Caco-2 (cell line): Measurements from ENCODE around the gene CHST7. TPM values are rescaled to one million over a fixed set of nuclear protein-coding genes. Genes with fewer than 3 reads are reported as not detected.

ENCODE experiments used
- BruUV-seq: library from RNA; stranded (reverse); fragments of 400-500 nt; replicated peaks from 2 replicates; lab custom pipeline; 2021; lab: Mats Ljungman, UMichigan
- CTCF ChIA-PET: fragments of 300-600 bp; sonication (Branson Sonifier 250); formaldehyde crosslinking; loops from one replicate; lab custom pipeline; 2022; ENCODE audit warnings: antibody characterized with exemption; lab: Charles Lee
- POLR2A ChIA-PET: fragments of 300-600 bp; sonication (Branson Sonifier 250); formaldehyde crosslinking; loops from one replicate; lab custom pipeline; 2022; ENCODE audit warnings: antibody characterized with exemption; lab: Charles Lee
- DNase-seq, 2 experiments: peaks; one replicate each; pipeline versions ENCODE4 v3.0.0 to v3.0.0-alpha.2; 2020 to 2022
- H3K27me3 ChIP-seq: replicated peaks from 2 replicates; pipeline ENCODE4 v1.6.0; 2011; ENCODE audit warnings: low read length; ENCODE audit not compliant: control insufficient read depth, insufficient read depth
- H3K36me3 ChIP-seq: 2 replicates; pipeline ENCODE4 v1.5.1; 2011; ENCODE audit warnings: low read length; ENCODE audit not compliant: control insufficient read depth, insufficient read depth
- H3K4me1 ChIP-seq: fragments of 250-450 bp; sonication (Bioruptor Pico); 2 replicates; pipeline ENCODE4 v1.5.1; 2020; ENCODE audit warnings: mild to moderate bottlenecking
- H3K4me3 ChIP-seq: 2 replicates; pipeline ENCODE4 v1.5.1; 2011; ENCODE audit warnings: low read depth, mild to moderate bottlenecking, control low read depth, low read length
- H3K9me3 ChIP-seq: fragments of 250-450 bp; sonication (Bioruptor Pico); 2 replicates; pipeline ENCODE4 v1.5.1; 2020; ENCODE audit warnings: mild to moderate bottlenecking, moderate library complexity
- H3K27ac Mint-ChIP-seq: one replicate; pipeline ENCODE4 v1.8.0; 2022; ENCODE audit warnings: mixed read lengths; ENCODE audit not compliant: unreplicated experiment
- H3K27me3 Mint-ChIP-seq: one replicate; pipeline ENCODE4 v1.8.0; 2022; ENCODE audit warnings: mixed read lengths; ENCODE audit not compliant: insufficient read depth, unreplicated experiment
- H3K36me3 Mint-ChIP-seq: one replicate; pipeline ENCODE4 v1.8.0; 2022; ENCODE audit warnings: mild to moderate bottlenecking, mixed read lengths; ENCODE audit not compliant: insufficient read depth, unreplicated experiment
- H3K4me1 Mint-ChIP-seq: one replicate; pipeline ENCODE4 v1.8.0; 2022; ENCODE audit warnings: low read depth, mixed read lengths; ENCODE audit not compliant: unreplicated experiment
- H3K4me3 Mint-ChIP-seq: one replicate; pipeline ENCODE4 v1.8.0; 2022; ENCODE audit warnings: mild to moderate bottlenecking, moderate library complexity, mixed read lengths; ENCODE audit not compliant: unreplicated experiment
- H3K9me3 Mint-ChIP-seq: one replicate; pipeline ENCODE4 v1.8.0; 2022; ENCODE audit warnings: mixed read lengths; ENCODE audit not compliant: unreplicated experiment
- intact Hi-C: fragments of 100-400 bp; cut with micrococcal nuclease; formaldehyde crosslinking; loops from one replicate; pipeline ENCODE4 v1.10.0; 2022; ENCODE audit not compliant: unreplicated experiment
- total RNA-seq: library from RNA; stranded (reverse); gene quantifications from 2 replicates; pipeline ENCODE4 v1.2.3, GENCODE V29; 2022
- TF ChIP-seq, protein P1 (sequence below), 2 experiments: fragments of 200-600 bp in 1 of 2; IDR thresholded peaks; 1 replicate in 1 of 2; 2 replicates in 1 of 2; pipeline versions ENCODE4 v1.5.1 to v1.8.0; 2011 to 2022; ENCODE audit warnings: antibody characterized with exemption in 1 of 2, control low read depth in 1 of 2, inconsistent platforms in 1 of 2, low read depth in 1 of 2, low read length in 1 of 2, mild to moderate bottlenecking in 1 of 2, moderate library complexity in 1 of 2; ENCODE audit not compliant: insufficient read depth in 1 of 2, severe bottlenecking in 1 of 2, unreplicated experiment in 1 of 2

CHST7 gene
- total RNA-seq, 1 experiment from 2014 or later = 2.4 TPM

DNA sequence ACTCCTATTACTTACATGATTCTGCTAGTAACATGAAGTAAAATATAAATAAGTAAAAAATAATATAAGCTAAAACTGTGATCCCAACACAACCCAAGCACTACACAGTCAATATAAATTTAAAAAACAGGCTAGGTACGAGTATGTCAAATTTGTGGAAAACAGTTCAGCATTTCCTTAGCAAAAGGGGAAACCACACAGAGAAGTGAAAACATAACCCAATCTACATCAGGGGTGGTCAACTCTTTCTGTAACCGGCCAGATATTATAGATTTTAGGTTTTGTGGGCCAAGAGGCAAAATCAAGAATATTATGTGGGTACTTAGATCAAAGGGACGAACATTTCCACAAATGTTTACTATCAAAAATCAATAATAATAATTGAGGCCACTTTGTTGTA is 70.1 kb downstream of the CHST7 start:
- 0 out of 2 replicates have a peak, but pooled peaks cover 1% of the 10 kb centered on the region for H3K36me3 ChIP-seq
- Mint-ChIP-seq H3K27me3 (no peaks in the 10 kb centered on the region), H3K27ac (no peak overlapping the region), H3K36me3 (peaks cover 7% of the 10 kb centered on the region), H3K4me1 (no peaks in the 10 kb centered on the region), H3K9me3 (no peaks in the 10 kb centered on the region), H3K4me3 (no peak overlapping the region)
- ChIA-PET POLR2A (no interaction called here), CTCF (no interaction called here)
- intact Hi-C loops = no loop called here
- TF ChIP-seq, protein P1, sequence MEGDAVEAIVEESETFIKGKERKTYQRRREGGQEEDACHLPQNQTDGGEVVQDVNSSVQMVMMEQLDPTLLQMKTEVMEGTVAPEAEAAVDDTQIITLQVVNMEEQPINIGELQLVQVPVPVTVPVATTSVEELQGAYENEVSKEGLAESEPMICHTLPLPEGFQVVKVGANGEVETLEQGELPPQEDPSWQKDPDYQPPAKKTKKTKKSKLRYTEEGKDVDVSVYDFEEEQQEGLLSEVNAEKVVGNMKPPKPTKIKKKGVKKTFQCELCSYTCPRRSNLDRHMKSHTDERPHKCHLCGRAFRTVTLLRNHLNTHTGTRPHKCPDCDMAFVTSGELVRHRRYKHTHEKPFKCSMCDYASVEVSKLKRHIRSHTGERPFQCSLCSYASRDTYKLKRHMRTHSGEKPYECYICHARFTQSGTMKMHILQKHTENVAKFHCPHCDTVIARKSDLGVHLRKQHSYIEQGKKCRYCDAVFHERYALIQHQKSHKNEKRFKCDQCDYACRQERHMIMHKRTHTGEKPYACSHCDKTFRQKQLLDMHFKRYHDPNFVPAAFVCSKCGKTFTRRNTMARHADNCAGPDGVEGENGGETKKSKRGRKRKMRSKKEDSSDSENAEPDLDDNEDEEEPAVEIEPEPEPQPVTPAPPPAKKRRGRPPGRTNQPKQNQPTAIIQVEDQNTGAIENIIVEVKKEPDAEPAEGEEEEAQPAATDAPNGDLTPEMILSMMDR (IDR thresholded peaks at IDR 0.05; ENCODE audit: insufficient read depth in 1 of 2, low read depth in 1 of 2, low read length in 1 of 2, severe bottlenecking in 1 of 2, unreplicated experiment in 1 of 2) = no peak
- no peaks in the 10 kb centered on the region for H3K4me1 ChIP-seq
- no TSS peak for BruUV-seq
- no peak for DNase-seq
- H3K27me3 ChIP-seq = no peaks in the 10 kb centered on the region
- no peak overlapping the region for H3K4me3 ChIP-seq
- no peaks in the 10 kb centered on the region for H3K9me3 ChIP-seq

DNA sequence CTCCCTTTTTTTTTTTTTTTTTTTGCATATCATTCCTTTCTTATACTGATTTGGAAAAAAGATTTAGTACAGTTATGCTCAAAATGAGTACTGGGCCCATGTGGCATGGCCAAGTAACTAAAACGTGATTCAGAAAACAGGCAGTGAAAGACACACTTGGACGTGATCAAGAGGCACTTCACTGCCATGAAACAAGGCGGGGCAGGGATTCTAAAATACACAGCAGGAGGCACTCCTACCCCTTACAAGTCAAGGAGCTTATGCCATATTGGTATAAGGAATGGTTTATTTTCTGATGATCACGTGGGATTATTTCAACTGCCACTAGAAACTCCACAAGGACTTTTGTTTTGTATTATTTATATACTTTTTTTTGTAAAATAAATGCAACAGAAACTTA is 72.0 kb downstream of the CHST7 start:
- no peak overlapping the region for H3K4me3 ChIP-seq
- Mint-ChIP-seq H3K9me3 (no peaks in the 10 kb centered on the region), H3K36me3 (peaks cover 7% of the 10 kb centered on the region), H3K4me3 (no peak overlapping the region), H3K27me3 (no peaks in the 10 kb centered on the region), H3K4me1 (no peaks in the 10 kb centered on the region), H3K27ac (no peak overlapping the region)
- no peaks in the 10 kb centered on the region for H3K9me3 ChIP-seq
- H3K27me3 ChIP-seq = no peaks in the 10 kb centered on the region
- DNase-seq = no peak
- intact Hi-C loops = no loop called here
- CTCF ChIA-PET = interaction anchor here (0.7 kb wide), 1 partner anchor 24 kb away, joined by 3 read pairs; no protein-coding TSS in a partner anchor
- H3K4me1 ChIP-seq = no peaks in the 10 kb centered on the region
- POLR2A ChIA-PET = no interaction called here
- no TSS peak for BruUV-seq
- 0 out of 2 replicates have a peak, but pooled peaks cover 1% of the 10 kb centered on the region for H3K36me3 ChIP-seq
- TF ChIP-seq, protein P1 (IDR thresholded peaks at IDR 0.05; ENCODE audit: insufficient read depth in 1 of 2, low read depth in 1 of 2, low read length in 1 of 2, severe bottlenecking in 1 of 2, unreplicated experiment in 1 of 2) = no peak

DNA sequence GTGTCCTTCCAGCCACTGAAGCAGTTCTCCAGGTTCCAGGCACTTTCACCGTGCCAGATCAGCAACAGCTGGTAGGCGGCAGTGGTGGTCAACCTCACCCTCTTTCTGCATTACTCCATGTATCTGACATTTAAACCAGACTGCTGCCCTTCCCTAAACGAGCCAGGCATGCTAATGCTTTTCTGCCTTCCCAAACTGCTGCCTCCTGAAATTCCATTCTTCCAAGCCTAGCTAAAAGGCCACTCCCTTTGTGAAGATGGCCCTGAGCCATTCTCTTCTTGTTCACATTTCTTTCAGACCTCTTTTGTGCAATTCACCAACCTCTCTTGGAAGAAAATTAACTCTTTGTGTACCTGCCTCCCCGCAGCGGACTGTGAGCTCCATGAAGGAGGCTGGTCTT is 73.7 kb downstream of the CHST7 start:
- BruUV-seq = no TSS peak
- Histone ChIP-seq H3K36me3 (0 out of 2 replicates have a peak, but pooled peaks cover 1% of the 10 kb centered on the region), H3K4me1 (no peaks in the 10 kb centered on the region), H3K4me3 (no peak overlapping the region), H3K27me3 (no peaks in the 10 kb centered on the region), H3K9me3 (no peaks in the 10 kb centered on the region)
- Mint-ChIP-seq H3K9me3 (no peaks in the 10 kb centered on the region), H3K27ac (no peak overlapping the region), H3K27me3 (no peaks in the 10 kb centered on the region), H3K4me1 (no peaks in the 10 kb centered on the region), H3K4me3 (no peak overlapping the region), H3K36me3 (peaks cover 7% of the 10 kb centered on the region)
- TF ChIP-seq, protein P1 (IDR thresholded peaks at IDR 0.05; ENCODE audit: insufficient read depth in 1 of 2, low read depth in 1 of 2, low read length in 1 of 2, severe bottlenecking in 1 of 2, unreplicated experiment in 1 of 2) = no peak
- intact Hi-C loops = no loop called here
- ChIA-PET CTCF (no interaction called here), POLR2A (no interaction called here)
- no peak for DNase-seq

Other genes starting within 250 kb of the CHST7 start
- gene ZNF674, start 28.3 kb upstream of the CHST7 start, total RNA-seq = 3.7 and 4.6 TPM in 2 replicates
- 20.1 and 21.3 TPM in 2 replicates for gene SLC9A7, start 185.4 kb downstream of the CHST7 start, total RNA-seq